ENCODE results near the gene BIRC3.

Gene BIRC3

GRCh38 chr11:102318469-102318868 is 1.2 kb downstream of the BIRC3 start:
- TF ChIP-seq ZFX (IDR thresholded peaks at IDR 0.05; ENCODE audit: borderline replicate concordance): no peak
- TF ChIP-seq CTCF (IDR thresholded peaks at IDR 0.05): no peak
- no peak overlapping the region for H3K27ac ChIP-seq

GRCh38 chr11:102319544-102319943 is 2.3 kb downstream of the BIRC3 start:
- TF ChIP-seq ZFX (IDR thresholded peaks at IDR 0.05; ENCODE audit: borderline replicate concordance) (no peak), CTCF (IDR thresholded peaks at IDR 0.05) (no peak)
- no peak overlapping the region for H3K27ac ChIP-seq

- no peak for TF ChIP-seq ZFX (IDR thresholded peaks at IDR 0.05; ENCODE audit: borderline replicate concordance)
- TF ChIP-seq CTCF (IDR thresholded peaks at IDR 0.05): no peak
- no peak overlapping the region for H3K27ac ChIP-seq
Measured at GRCh38 chr11:102320188-102320587, 2.9 kb downstream of the BIRC3 start.

- TF ChIP-seq ZFX (IDR thresholded peaks at IDR 0.05; ENCODE audit: borderline replicate concordance) (no peak), CTCF (IDR thresholded peaks at IDR 0.05) (no peak)
- H3K27ac ChIP-seq: no peak overlapping the region
Measured at GRCh38 chr11:102320679-102321078, 3.4 kb downstream of the BIRC3 start.

GRCh38 chr11:102322560-102322959 is 5.3 kb downstream of the BIRC3 start:
- no peak for TF ChIP-seq ZFX (IDR thresholded peaks at IDR 0.05; ENCODE audit: borderline replicate concordance)
- TF ChIP-seq CTCF (IDR thresholded peaks at IDR 0.05): no peak
- H3K27ac ChIP-seq: no peak overlapping the region

GRCh38 chr11:102323542-102324251 is 6.4 kb downstream of the BIRC3 start:
- H3K27ac ChIP-seq: no peak overlapping the region
- no peak for TF ChIP-seq ZFX (IDR thresholded peaks at IDR 0.05; ENCODE audit: borderline replicate concordance)
- TF ChIP-seq CTCF (IDR thresholded peaks at IDR 0.05): no peak

GRCh38 chr11:102325088-102325487 is 7.8 kb downstream of the BIRC3 start:
- H3K27ac ChIP-seq: no peak overlapping the region
- TF ChIP-seq ZFX (IDR thresholded peaks at IDR 0.05; ENCODE audit: borderline replicate concordance) (no peak), CTCF (IDR thresholded peaks at IDR 0.05) (no peak)

Data from 22Rv1 (cell line).